ENCODE results near the gene FRMD4B. TPM values are rescaled to one million over a fixed set of nuclear protein-coding genes. Genes with fewer than 3 reads are reported as not detected.

The FRMD4B gene
- total RNA-seq, 3 donors from 2014 or later (not counting 1 experiment from before 2014, with no cell fraction given), result 8.5 to 19.8 (median 9.4) TPM

GRCh38 chr3:69378112-69378802 lies 7.6 kb downstream of the FRMD4B start:
- Mint-ChIP-seq H3K4me3 (no peak overlapping the region), H3K27ac (no peak overlapping the region), H3K4me1 (peaks cover 0 to 5% of the 10 kb centered on the region in 2 donors), H3K27me3 (ENCODE audit: low read depth in 2 of 2) (no peaks in the 10 kb centered on the region), H3K9me3 (no peaks in the 10 kb centered on the region), H3K36me3 (no peaks in the 10 kb centered on the region)
- no peaks in the 10 kb centered on the region for H3K9me3 ChIP-seq (ENCODE audit: control insufficient read depth, insufficient read depth, low read length)
- ATAC-seq (no peak), DNase-seq (no peak)
- TF ChIP-seq CTCF (IDR thresholded peaks at IDR 0.05), result no peak
- no peaks in the 10 kb centered on the region for H3K4me1 ChIP-seq (ENCODE audit: control insufficient read depth, insufficient read depth, low read length)
- H3K27me3 ChIP-seq (ENCODE audit: control insufficient read depth, insufficient read depth, low read length), result no peaks in the 10 kb centered on the region
- no peaks in the 10 kb centered on the region for H3K36me3 ChIP-seq (ENCODE audit: control insufficient read depth, insufficient read depth, low read length)
- no peak overlapping the region for H3K27ac ChIP-seq (ENCODE audit: low read length)
- 84% methylated on average over 3 of the region's 3 CpGs for WGBS (ENCODE audit: insufficient coverage)
- intact Hi-C loops (cut with micrococcal nuclease), result no loop called here
- H3K4me3 ChIP-seq (ENCODE audit: low read length), result no peak overlapping the region

GRCh38 chr3:69377262-69377661 lies 8.6 kb downstream of the FRMD4B start:
- H3K36me3 Mint-ChIP-seq, result no peaks in the 10 kb centered on the region
- H3K9me3 Mint-ChIP-seq, result no peaks in the 10 kb centered on the region
- 88% methylated on average over 1 of the region's 3 CpGs for WGBS (ENCODE audit: insufficient coverage)
- ATAC-seq, result no peak
- intact Hi-C loops (cut with micrococcal nuclease), result no loop called here
- H3K36me3 ChIP-seq (ENCODE audit: control insufficient read depth, insufficient read depth, low read length), result no peaks in the 10 kb centered on the region
- peaks cover 0 to 5% of the 10 kb centered on the region in 2 donors for H3K4me1 Mint-ChIP-seq
- no peaks in the 10 kb centered on the region for H3K4me1 ChIP-seq (ENCODE audit: control insufficient read depth, insufficient read depth, low read length)
- H3K9me3 ChIP-seq (ENCODE audit: control insufficient read depth, insufficient read depth, low read length), result no peaks in the 10 kb centered on the region
- no peak overlapping the region for H3K4me3 ChIP-seq (ENCODE audit: low read length)
- H3K27ac ChIP-seq (ENCODE audit: low read length), result no peak overlapping the region
- H3K27ac Mint-ChIP-seq, result no peak overlapping the region
- no peak overlapping the region for H3K4me3 Mint-ChIP-seq
- TF ChIP-seq CTCF (IDR thresholded peaks at IDR 0.05), result no peak
- no peaks in the 10 kb centered on the region for H3K27me3 Mint-ChIP-seq (ENCODE audit: low read depth in 2 of 2)
- H3K27me3 ChIP-seq (ENCODE audit: control insufficient read depth, insufficient read depth, low read length), result no peaks in the 10 kb centered on the region
- no peak for DNase-seq

- DNase-seq (no peak), ATAC-seq (no peak)
- TF ChIP-seq CTCF (IDR thresholded peaks at IDR 0.05), result no peak
- H3K4me3 Mint-ChIP-seq, result no peak overlapping the region
- Histone ChIP-seq H3K27me3 (ENCODE audit: control insufficient read depth, insufficient read depth, low read length) (no peaks in the 10 kb centered on the region), H3K36me3 (ENCODE audit: control insufficient read depth, insufficient read depth, low read length) (no peaks in the 10 kb centered on the region), H3K9me3 (ENCODE audit: control insufficient read depth, insufficient read depth, low read length) (no peaks in the 10 kb centered on the region), H3K4me3 (ENCODE audit: low read length) (no peak overlapping the region), H3K4me1 (ENCODE audit: control insufficient read depth, insufficient read depth, low read length) (no peaks in the 10 kb centered on the region), H3K27ac (ENCODE audit: low read length) (no peak overlapping the region)
- WGBS (ENCODE audit: insufficient coverage), result 95% methylated on average over 2 of the region's 2 CpGs
- H3K27ac Mint-ChIP-seq, result no peak overlapping the region
- no peaks in the 10 kb centered on the region for H3K9me3 Mint-ChIP-seq
- H3K4me1 Mint-ChIP-seq, result peaks cover 5 to 9% of the 10 kb centered on the region in 2 donors
- no peaks in the 10 kb centered on the region for H3K36me3 Mint-ChIP-seq
- intact Hi-C loops (cut with micrococcal nuclease), result no loop called here
- no peaks in the 10 kb centered on the region for H3K27me3 Mint-ChIP-seq (ENCODE audit: low read depth in 2 of 2)
These were observed 9.2 kb downstream of the FRMD4B start for GRCh38 chr3:69376731-69377130.

- no peaks in the 10 kb centered on the region for H3K9me3 ChIP-seq (ENCODE audit: control insufficient read depth, insufficient read depth, low read length)
- H3K27me3 Mint-ChIP-seq (ENCODE audit: low read depth in 2 of 2), result no peaks in the 10 kb centered on the region
- H3K4me3 ChIP-seq (ENCODE audit: low read length), result no peak overlapping the region
- H3K27ac Mint-ChIP-seq, result peak overlapping the region; percentile 60 to 75
- H3K36me3 Mint-ChIP-seq, result no peaks in the 10 kb centered on the region
- H3K36me3 ChIP-seq (ENCODE audit: control insufficient read depth, insufficient read depth, low read length), result no peaks in the 10 kb centered on the region
- no peaks in the 10 kb centered on the region for H3K27me3 ChIP-seq (ENCODE audit: control insufficient read depth, insufficient read depth, low read length)
- no peak for DNase-seq
- intact Hi-C loops (cut with micrococcal nuclease), result no loop called here
- H3K27ac ChIP-seq (ENCODE audit: low read length), result no peak overlapping the region
- TF ChIP-seq CTCF (IDR thresholded peaks at IDR 0.05), result no peak
- 91% methylated on average over 5 of the region's 5 CpGs for WGBS (ENCODE audit: insufficient coverage)
- peaks cover 27% of the 10 kb centered on the region for H3K4me1 ChIP-seq (ENCODE audit: control insufficient read depth, insufficient read depth, low read length)
- no peak for ATAC-seq
- no peak overlapping the region for H3K4me3 Mint-ChIP-seq
- H3K9me3 Mint-ChIP-seq, result no peaks in the 10 kb centered on the region
- peaks cover 49 to 50% of the 10 kb centered on the region in 2 donors for H3K4me1 Mint-ChIP-seq
These were observed 14.1 kb downstream of the FRMD4B start for GRCh38 chr3:69371816-69372215.

All from natural killer cell (primary cell).